Measurements from ENCODE around the gene CPNE4. TPM values are rescaled to one million over a fixed set of nuclear protein-coding genes. Genes with fewer than 3 reads are reported as not detected.

Gene CPNE4
- total RNA-seq, 1 donor from 2014 or later: not detected

DNA sequence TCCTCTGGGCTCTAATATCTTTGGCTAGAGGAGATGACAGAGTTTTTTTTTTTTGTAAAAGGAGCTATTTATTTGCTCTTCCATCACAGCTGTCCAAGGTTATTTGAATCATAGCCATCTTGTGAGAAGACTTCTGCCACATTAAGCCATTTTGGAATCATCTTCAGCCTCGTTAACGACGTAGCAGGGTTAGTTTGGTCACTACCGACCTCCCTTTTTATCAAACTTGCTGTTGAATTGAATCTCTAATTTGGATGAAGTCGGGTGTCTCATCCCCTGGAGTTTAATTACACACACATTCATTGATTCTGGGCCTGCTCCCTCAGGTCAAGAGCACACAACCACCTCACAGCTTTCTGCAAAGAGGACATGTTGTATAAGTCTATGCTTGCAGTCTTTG, 238.7 kb downstream of the CPNE4 start:
- H3K4me3 Mint-ChIP-seq (ENCODE audit: unreplicated experiment): no peak overlapping the region
- H3K9me3 Mint-ChIP-seq (ENCODE audit: low read depth): no peaks in the 10 kb centered on the region
- no peaks in the 10 kb centered on the region for H3K36me3 Mint-ChIP-seq (ENCODE audit: low read depth)
- TF ChIP-seq, protein P1, sequence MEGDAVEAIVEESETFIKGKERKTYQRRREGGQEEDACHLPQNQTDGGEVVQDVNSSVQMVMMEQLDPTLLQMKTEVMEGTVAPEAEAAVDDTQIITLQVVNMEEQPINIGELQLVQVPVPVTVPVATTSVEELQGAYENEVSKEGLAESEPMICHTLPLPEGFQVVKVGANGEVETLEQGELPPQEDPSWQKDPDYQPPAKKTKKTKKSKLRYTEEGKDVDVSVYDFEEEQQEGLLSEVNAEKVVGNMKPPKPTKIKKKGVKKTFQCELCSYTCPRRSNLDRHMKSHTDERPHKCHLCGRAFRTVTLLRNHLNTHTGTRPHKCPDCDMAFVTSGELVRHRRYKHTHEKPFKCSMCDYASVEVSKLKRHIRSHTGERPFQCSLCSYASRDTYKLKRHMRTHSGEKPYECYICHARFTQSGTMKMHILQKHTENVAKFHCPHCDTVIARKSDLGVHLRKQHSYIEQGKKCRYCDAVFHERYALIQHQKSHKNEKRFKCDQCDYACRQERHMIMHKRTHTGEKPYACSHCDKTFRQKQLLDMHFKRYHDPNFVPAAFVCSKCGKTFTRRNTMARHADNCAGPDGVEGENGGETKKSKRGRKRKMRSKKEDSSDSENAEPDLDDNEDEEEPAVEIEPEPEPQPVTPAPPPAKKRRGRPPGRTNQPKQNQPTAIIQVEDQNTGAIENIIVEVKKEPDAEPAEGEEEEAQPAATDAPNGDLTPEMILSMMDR (IDR thresholded peaks at IDR 0.05): no peak
- H3K27me3 Mint-ChIP-seq (ENCODE audit: low read depth): peaks cover 27% of the 10 kb centered on the region
- DNase-seq (ENCODE audit: low spot score): no peak
- no peak overlapping the region for H3K27ac Mint-ChIP-seq (ENCODE audit: unreplicated experiment)
- no peaks in the 10 kb centered on the region for H3K4me1 Mint-ChIP-seq (ENCODE audit: low read depth)

DNA sequence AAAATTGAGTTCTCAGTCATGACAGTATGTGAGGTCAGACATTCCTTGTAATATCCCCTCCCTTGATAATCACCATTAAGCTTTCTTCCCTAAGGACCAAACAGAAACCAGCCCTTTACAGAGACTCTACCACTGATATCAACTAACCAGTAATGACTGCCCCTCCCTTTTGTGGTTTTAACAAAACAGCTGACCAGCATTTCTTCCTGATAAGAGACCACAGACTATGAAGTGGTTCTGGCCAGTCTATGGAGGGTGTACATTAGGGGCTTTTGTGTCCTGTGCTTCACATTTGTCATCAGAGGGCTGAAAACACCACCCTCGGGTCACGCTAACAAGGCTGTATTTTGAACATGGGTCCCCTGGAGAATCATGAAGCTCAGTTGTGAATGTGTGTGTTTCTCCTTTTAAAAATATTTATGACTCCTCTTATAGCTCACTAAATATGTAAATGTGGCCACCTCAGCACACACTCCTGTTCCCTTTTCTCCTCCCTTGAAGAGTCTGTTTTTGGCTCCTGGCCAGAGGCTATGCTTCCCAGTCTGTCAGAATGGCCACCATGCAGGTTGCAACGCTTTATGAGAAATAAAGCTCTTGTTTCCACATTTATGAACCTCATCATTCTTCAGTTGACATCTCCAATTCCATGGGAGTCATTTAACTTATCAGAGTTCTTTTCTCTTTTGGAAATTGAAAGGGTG, 239.3 kb downstream of the CPNE4 start:
- H3K27ac Mint-ChIP-seq (ENCODE audit: unreplicated experiment): no peak overlapping the region
- H3K9me3 Mint-ChIP-seq (ENCODE audit: low read depth): no peaks in the 10 kb centered on the region
- no peak overlapping the region for H3K4me3 Mint-ChIP-seq (ENCODE audit: unreplicated experiment)
- TF ChIP-seq, protein P1 (IDR thresholded peaks at IDR 0.05): no peak
- H3K27me3 Mint-ChIP-seq (ENCODE audit: low read depth): peaks cover 27% of the 10 kb centered on the region
- DNase-seq (ENCODE audit: low spot score): no peak
- H3K4me1 Mint-ChIP-seq (ENCODE audit: low read depth): no peaks in the 10 kb centered on the region
- no peaks in the 10 kb centered on the region for H3K36me3 Mint-ChIP-seq (ENCODE audit: low read depth)

DNA sequence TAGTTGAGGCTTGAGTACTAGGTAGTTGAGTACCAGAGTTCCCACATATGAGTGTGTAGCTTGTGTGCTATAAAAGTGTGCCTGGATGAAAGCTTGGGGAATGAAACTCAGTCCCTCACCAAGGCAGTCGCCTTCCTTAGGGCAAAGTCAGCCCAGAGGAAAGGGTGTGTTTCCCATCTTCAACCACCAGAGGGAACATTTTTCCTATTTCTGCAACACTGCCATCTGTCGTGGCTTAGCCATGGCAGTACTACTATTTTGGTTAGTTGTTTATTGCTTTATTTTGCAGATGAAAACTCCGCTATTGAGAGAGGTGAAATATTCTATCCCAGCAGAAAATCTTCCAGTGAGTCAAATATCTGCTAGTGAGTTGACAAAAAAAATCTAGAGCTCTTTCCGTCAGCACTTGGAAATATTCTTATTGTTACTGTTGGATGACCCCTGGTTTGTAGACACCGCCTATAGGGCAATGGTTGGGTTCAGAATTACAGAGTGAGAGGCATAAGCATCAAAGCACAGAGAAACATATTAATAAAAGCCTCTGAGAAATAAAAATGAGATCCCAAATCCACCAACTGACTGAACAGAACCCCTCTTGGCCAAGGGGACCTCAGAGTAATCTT, 239.9 kb downstream of the CPNE4 start:
- no peaks in the 10 kb centered on the region for H3K4me1 Mint-ChIP-seq (ENCODE audit: low read depth)
- peaks cover 31% of the 10 kb centered on the region for H3K27me3 Mint-ChIP-seq (ENCODE audit: low read depth)
- no peak for DNase-seq (ENCODE audit: low spot score)
- no peaks in the 10 kb centered on the region for H3K36me3 Mint-ChIP-seq (ENCODE audit: low read depth)
- H3K4me3 Mint-ChIP-seq (ENCODE audit: unreplicated experiment): no peak overlapping the region
- no peaks in the 10 kb centered on the region for H3K9me3 Mint-ChIP-seq (ENCODE audit: low read depth)
- H3K27ac Mint-ChIP-seq (ENCODE audit: unreplicated experiment): no peak overlapping the region
- TF ChIP-seq, protein P1 (IDR thresholded peaks at IDR 0.05): peak; percentile 84

DNA sequence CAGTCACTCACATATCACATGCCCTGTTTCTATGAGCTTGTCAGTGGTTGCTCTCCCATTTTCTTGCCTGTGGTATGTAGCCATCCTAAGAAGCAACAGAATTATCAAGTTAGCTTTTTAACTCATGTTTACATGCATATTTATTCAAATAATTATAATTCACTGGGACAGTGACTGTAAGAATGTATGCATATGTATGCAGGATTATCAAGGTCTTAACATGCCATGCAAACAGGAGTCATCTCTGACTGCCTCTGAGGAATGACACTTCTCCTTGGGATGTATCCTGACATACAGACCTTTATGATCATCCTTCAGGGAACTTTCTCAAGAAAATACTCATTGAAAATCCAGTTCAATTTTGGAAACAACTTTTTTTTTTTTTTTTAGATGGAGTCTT, 240.9 kb downstream of the CPNE4 start:
- H3K27me3 Mint-ChIP-seq (ENCODE audit: low read depth): peaks cover 36% of the 10 kb centered on the region

DNA sequence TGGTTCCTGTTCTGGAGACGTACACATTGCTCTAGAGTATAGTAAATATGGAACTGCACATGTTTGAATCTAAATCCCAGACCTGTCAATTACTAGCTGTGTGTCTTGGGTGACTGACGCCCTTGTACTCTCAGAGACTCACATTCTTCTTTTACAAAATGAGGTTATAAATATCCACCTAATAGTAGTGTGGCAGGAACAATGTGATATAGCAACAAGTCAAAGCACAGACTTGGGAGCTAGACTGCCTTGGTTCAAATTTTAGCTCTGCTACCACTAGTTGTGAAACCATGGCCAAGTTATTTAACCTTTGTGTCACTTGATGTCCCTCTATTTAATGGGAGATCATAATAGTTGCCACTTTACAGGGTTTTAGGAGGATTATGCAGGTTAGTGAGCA, 245.6 kb downstream of the CPNE4 start:
- Mint-ChIP-seq H3K4me1 (ENCODE audit: low read depth) (no peaks in the 10 kb centered on the region), H3K27me3 (ENCODE audit: low read depth) (peaks cover 29% of the 10 kb centered on the region), H3K27ac (ENCODE audit: unreplicated experiment) (no peak overlapping the region), H3K9me3 (ENCODE audit: low read depth) (peaks cover 5% of the 10 kb centered on the region), H3K4me3 (ENCODE audit: unreplicated experiment) (no peak overlapping the region), H3K36me3 (ENCODE audit: low read depth) (no peaks in the 10 kb centered on the region)
- no peak for DNase-seq (ENCODE audit: low spot score)
- TF ChIP-seq, protein P1 (IDR thresholded peaks at IDR 0.05): no peak

More for the DNA sequence above, 240.9 kb downstream of the CPNE4 start:
- Mint-ChIP-seq H3K4me1 (ENCODE audit: low read depth) (no peaks in the 10 kb centered on the region), H3K27ac (ENCODE audit: unreplicated experiment) (no peak overlapping the region), H3K9me3 (ENCODE audit: low read depth) (no peaks in the 10 kb centered on the region), H3K36me3 (ENCODE audit: low read depth) (no peaks in the 10 kb centered on the region), H3K4me3 (ENCODE audit: unreplicated experiment) (no peak overlapping the region)
- TF ChIP-seq, protein P1 (IDR thresholded peaks at IDR 0.05): no peak
- no peak for DNase-seq (ENCODE audit: low spot score)
